HG03064 (cell line): ENCODE measurements around the gene AGMO.

ENCODE experiments used
- ATAC-seq: cut with Tn5 transposase; IDR thresholded peaks from one replicate; pipeline ENCODE4 v1.9.1; 2021; ENCODE audit warnings: low read depth; ENCODE audit not compliant: unreplicated experiment

AGMO gene

GRCh38 chr7:15463801-15464666 is 97.8 kb downstream of the AGMO start:
- ATAC-seq: no peak

GRCh38 chr7:15462721-15463389 is 99.0 kb downstream of the AGMO start:
- ATAC-seq: no peak

- ATAC-seq: no peak
Observed at GRCh38 chr7:15461576-15461975, 100.2 kb downstream of the AGMO start.

- no peak for ATAC-seq
Observed at GRCh38 chr7:15459018-15459615, 102.7 kb downstream of the AGMO start.

GRCh38 chr7:15457990-15458955 is 103.5 kb downstream of the AGMO start:
- ATAC-seq: no peak

GRCh38 chr7:15452670-15453069 is 109.1 kb downstream of the AGMO start:
- no peak for ATAC-seq

- no peak for ATAC-seq
Observed at GRCh38 chr7:15446722-15447121, 115.1 kb downstream of the AGMO start.

- ATAC-seq: no peak
Observed at GRCh38 chr7:15446280-15446679, 115.5 kb downstream of the AGMO start.

- ATAC-seq: no peak
Observed at GRCh38 chr7:15441915-15442314, 119.9 kb downstream of the AGMO start.

- ATAC-seq: no peak
Observed at GRCh38 chr7:15440482-15440881, 121.3 kb downstream of the AGMO start.

- ATAC-seq: no peak
Observed at GRCh38 chr7:15439853-15440252, 122.0 kb downstream of the AGMO start.

- ATAC-seq: no peak
Observed at GRCh38 chr7:15433151-15433550, 128.7 kb downstream of the AGMO start.

GRCh38 chr7:15430911-15431310 is 130.9 kb downstream of the AGMO start:
- ATAC-seq: no peak

- no peak for ATAC-seq
Observed at GRCh38 chr7:15430191-15430590, 131.6 kb downstream of the AGMO start.

- no peak for ATAC-seq
Observed at GRCh38 chr7:15424468-15424867, 137.3 kb downstream of the AGMO start.

- no peak for ATAC-seq
Observed at GRCh38 chr7:15419596-15419995, 142.2 kb downstream of the AGMO start.

GRCh38 chr7:15418264-15418663 is 143.6 kb downstream of the AGMO start:
- ATAC-seq: no peak

GRCh38 chr7:15417341-15417988 is 144.3 kb downstream of the AGMO start:
- no peak for ATAC-seq

- no peak for ATAC-seq
Observed at GRCh38 chr7:15411019-15411418, 150.8 kb downstream of the AGMO start.

GRCh38 chr7:15407910-15408309 is 153.9 kb downstream of the AGMO start:
- ATAC-seq: no peak
